Ramos (cell line): ENCODE results near the gene VPS37C.

Experiments
- in situ Hi-C: fragments of 300-500 bp; cut with MboI; formaldehyde crosslinking; loops from one replicate; pipeline ENCODE4 v1.14.3; 2022; ENCODE audit warnings: low sequenced_read_pairs; ENCODE audit not compliant: unreplicated experiment

The VPS37C gene

DNA sequence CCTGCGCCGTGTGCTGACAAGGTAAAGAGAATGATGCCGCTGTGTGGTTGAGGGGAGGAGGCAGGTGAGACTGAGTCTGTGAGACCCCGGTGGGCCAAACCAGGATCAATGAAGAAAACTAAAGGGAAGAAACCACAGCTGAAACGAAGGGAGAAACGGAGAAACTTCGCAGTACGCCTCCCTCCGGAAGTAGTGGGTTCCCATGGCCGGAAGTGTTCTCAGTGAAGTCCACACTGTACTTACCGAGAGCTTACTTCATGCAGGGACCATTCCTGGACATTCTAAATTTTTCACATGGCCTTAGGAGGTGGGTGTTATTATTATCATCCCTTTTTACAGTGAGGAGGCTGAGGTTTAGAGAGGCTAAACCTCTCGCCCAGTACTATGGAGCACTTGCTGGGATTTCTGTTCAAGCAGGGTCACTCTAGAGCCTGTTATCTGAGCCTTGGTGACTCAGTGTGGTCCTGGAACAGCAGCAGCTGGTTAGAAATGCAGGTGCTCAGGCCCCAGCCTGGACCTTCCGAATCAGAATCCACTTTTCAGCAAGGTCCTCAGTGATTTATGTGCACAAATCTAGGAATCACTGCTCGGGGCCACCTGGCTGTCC, 41.0 kb downstream of the VPS37C start:
- in situ Hi-C loops = no loop called here

DNA sequence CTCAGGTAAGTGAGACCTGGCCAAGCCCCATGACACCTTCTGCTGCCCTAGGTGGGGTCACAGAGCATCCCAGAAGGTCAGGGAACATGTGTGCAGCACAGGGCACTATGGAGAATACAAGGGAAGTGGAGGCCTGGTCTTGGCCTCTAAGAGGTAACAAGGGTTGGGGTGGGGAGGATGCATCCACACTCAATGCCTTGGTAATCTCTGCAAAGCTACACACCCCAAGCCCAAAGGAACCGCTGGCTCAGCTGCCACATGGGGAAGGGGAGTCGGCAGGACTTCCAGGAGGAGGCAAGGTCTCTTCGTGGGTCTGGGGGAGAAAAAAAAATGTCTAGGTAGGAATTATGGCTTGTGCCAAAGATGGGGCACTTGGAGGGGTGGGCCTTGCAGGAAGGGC, 41.7 kb downstream of the VPS37C start:
- in situ Hi-C loops = no loop called here

- in situ Hi-C loops = no loop called here
Measured at GRCh38 chr11:61119055-61119454, 42.2 kb downstream of the VPS37C start.

GRCh38 chr11:61118406-61118805, 42.8 kb downstream of the VPS37C start:
- in situ Hi-C loops = no loop called here

GRCh38 chr11:61118004-61118403, 43.2 kb downstream of the VPS37C start:
- in situ Hi-C loops = no loop called here

GRCh38 chr11:61117168-61117520, 44.1 kb downstream of the VPS37C start:
- in situ Hi-C loops = no loop called here

DNA sequence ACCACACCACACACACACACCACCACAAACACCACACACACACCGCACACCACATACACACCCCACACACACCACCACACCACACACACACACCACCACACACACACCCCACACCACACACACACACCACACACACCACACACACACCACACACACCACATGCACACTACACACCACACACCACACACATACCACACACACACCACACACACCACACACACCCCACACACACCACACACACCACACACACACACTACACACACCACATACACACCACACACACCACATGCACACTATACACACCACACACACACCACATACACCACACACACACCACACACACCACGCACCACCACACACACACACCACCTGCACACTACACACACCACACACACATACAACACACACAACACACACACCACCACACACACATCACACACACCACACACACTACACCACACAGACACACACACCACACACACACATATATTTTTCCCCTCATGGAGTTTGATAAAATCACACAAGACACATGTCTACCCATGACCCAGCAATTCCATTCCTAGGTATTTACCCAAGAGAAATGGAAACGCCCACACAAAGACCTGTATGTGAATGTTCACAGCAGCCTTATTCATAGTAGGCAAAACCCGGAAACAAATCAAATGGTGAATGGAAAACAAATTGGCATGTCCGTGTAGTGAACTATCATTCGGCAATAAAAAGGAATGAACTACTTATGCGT, 44.6 kb downstream of the VPS37C start:
- in situ Hi-C loops = no loop called here

DNA sequence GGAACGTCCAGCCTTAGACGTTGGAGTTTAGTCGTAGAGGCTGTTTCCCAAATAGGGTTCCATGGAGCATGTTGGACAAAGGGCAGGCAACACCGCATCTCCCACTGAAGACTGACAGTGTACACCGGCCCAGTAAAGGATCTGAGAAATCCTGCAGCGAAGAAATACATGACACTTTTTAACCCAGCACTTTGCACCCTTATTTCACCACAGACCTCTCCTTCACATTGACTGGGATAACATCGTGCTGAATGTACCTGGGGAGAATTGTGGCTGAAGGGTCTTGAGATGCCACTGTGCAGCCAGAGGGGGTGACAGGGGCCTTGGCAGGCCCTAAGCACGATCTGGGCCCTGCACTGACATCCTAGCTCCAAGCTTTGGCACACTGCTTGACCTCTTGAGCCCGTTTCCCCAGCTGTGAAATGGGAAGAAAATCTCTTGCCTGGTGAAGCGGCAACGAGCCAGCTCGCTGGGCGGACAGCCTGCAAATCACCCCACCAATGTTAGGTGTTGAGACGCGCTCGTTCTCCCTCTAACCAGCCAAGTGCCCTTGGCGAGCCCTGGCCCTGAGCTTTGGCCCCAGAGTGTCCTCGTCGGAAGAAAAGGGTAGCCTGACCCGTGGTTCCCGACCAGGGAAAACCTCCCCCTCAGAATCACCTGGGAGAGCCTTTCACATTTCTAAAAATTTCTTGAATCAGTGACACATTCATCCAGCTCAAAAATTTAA, 45.6 kb downstream of the VPS37C start:
- in situ Hi-C loops = no loop called here

GRCh38 chr11:61114913-61115312, 46.3 kb downstream of the VPS37C start:
- in situ Hi-C loops = no loop called here

GRCh38 chr11:61113201-61113600, 48.0 kb downstream of the VPS37C start:
- in situ Hi-C loops = no loop called here

DNA sequence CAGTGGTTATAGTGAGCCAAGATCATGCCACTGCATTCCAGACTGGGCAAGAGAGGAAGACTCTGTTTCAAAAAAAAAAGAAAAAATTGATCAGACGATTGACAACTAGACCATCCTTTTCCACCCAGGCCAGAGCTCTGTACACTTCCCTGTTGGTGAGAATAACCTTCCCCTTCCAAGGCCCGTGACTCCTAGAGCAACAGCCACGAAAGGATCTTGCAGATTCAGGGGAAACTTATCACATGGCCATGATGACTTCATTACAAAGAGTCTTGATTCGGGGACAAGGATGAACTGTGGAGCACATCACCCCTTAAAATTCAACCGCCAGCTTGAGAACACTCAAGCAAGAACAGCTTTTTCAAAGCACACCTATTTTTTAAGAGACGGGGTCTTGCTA, 48.7 kb downstream of the VPS37C start:
- in situ Hi-C loops = no loop called here

GRCh38 chr11:61111786-61112517, 49.3 kb downstream of the VPS37C start:
- in situ Hi-C loops = no loop called here

GRCh38 chr11:61111050-61111435, 50.2 kb downstream of the VPS37C start:
- in situ Hi-C loops = no loop called here

GRCh38 chr11:61110255-61111049, 50.8 kb downstream of the VPS37C start:
- in situ Hi-C loops = no loop called here

- in situ Hi-C loops = no loop called here
Measured at GRCh38 chr11:61109671-61110070, 51.6 kb downstream of the VPS37C start.

DNA sequence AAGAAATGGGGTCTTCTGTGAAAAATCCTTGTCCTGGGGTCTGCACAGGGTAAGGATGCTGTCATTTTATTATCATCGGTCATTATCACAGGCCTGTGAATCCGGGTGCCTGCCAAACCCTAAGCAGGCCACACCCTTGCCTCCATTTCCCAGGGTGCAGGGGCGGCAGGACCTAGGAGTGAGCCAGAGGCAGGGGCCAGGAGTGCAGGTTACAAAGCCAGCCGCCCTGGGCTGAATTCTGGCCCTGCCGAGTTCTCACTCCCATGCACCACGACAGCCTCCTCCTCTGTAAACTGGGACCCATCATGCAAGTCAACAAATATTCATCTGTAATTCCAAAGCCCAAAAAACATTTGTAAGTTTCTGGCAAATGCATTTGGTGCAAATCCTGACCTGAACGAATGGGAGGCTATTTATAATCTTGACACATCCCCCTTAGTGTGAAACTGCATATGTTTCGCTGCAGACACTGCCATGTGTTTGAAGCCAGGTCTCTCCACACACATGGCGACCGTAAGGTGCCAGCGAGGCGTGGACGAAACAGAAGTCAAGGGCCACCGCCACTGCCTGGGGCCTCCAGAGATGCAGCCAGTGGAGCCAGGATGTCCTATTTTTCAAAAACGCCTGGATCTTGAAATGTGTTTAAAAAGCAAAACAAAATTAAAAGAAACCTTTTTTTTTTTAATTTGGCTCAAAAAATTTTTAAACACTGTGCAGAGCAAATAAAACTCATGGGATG, 52.2 kb downstream of the VPS37C start:
- in situ Hi-C loops = no loop called here

- in situ Hi-C loops = no loop called here
Measured at GRCh38 chr11:61107888-61108287, 53.3 kb downstream of the VPS37C start.

- in situ Hi-C loops = no loop called here
Measured at GRCh38 chr11:61106894-61107470, 54.2 kb downstream of the VPS37C start.

DNA sequence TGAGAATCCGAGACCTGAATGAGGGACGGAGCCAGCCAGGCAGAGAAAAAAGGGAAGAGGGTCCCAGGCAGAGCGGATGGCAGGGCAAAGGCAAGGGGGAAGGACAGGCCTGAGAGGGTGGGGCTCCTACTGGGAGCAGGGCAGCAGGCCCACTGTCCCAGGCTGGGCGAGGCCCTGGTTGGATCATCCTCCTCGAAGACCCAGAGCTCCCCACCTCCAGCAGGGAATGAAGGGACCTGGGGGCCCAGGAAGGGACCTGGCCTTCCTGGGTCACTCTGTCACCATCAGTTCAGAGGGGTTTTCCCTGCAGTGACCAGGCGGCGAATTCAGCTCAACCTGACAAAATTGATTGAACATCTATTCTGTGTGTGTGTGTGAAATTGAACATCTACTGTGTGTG, 54.9 kb downstream of the VPS37C start:
- in situ Hi-C loops = no loop called here
